IPS-15b (cell line): Measurements from ENCODE around the gene PSD4.

Experiments used
- H3K27me3 ChIP-seq: one replicate; pipeline ENCODE4 v1.6.1; 2013; ENCODE audit warnings: low read length; ENCODE audit not compliant: control insufficient read depth, insufficient read depth
- H3K36me3 ChIP-seq: one replicate; pipeline ENCODE4 v1.6.1; 2013; ENCODE audit warnings: low read length; ENCODE audit not compliant: control insufficient read depth, insufficient read depth
- H3K4me1 ChIP-seq: one replicate; pipeline ENCODE4 v1.6.1; 2013; ENCODE audit warnings: mild to moderate bottlenecking, low read length; ENCODE audit not compliant: control insufficient read depth, insufficient read depth
- H3K4me3 ChIP-seq: one replicate; pipeline ENCODE4 v1.5.1; 2013; ENCODE audit warnings: low read depth, low read length
- H3K9ac ChIP-seq: one replicate; pipeline ENCODE4 v1.6.1; 2013; ENCODE audit warnings: low read depth, mild to moderate bottlenecking, low read length
- H3K9me3 ChIP-seq: one replicate; pipeline ENCODE4 v1.6.1; 2013; ENCODE audit warnings: mild to moderate bottlenecking, low read length; ENCODE audit not compliant: control insufficient read depth, insufficient read depth

The PSD4 gene

DNA sequence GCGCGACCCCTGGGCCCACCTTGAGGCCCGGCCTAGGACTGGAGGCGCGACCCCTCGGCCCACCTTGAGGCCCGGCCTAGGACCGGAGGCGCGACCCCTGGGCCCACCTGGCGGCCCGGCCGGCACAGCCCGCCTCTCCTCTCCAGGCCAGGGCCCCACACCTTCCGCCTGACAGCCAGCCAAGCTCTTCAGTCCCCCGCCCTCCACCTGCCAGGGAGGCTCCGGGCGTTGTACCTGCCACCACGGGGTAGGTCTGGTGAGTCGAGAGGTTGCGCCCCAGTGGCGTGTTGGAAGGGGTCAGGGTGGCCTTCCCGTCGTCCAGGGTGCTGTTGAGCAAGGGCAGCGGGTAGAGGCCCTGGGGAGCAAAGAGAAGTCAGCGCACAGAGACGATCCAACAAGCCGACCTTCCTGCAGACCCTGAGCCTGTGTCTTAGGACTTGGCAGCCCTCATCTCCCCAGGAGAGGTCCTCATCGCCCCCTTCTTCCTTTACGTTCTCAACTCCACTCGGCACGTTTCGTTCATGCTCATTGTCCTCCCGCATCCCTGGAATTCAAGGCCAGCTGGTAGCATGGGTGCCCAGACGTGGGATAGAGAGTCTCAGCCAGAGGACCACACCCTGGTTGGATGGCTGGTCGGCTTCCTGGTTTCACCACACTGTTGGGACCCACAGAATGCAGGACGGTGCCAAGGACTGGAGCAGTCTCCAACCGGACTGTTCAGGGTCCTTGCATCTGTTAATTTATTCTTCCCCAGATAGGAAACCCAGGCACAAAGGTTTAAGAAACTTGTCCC, 62.8 kb downstream of the PSD4 start:
- H3K36me3 ChIP-seq, result no peaks in the 10 kb centered on the region
- no peak overlapping the region for H3K4me3 ChIP-seq
- no peaks in the 10 kb centered on the region for H3K27me3 ChIP-seq
- H3K9me3 ChIP-seq, result no peaks in the 10 kb centered on the region
- no peaks in the 10 kb centered on the region for H3K4me1 ChIP-seq
- H3K9ac ChIP-seq, result no peak overlapping the region

DNA sequence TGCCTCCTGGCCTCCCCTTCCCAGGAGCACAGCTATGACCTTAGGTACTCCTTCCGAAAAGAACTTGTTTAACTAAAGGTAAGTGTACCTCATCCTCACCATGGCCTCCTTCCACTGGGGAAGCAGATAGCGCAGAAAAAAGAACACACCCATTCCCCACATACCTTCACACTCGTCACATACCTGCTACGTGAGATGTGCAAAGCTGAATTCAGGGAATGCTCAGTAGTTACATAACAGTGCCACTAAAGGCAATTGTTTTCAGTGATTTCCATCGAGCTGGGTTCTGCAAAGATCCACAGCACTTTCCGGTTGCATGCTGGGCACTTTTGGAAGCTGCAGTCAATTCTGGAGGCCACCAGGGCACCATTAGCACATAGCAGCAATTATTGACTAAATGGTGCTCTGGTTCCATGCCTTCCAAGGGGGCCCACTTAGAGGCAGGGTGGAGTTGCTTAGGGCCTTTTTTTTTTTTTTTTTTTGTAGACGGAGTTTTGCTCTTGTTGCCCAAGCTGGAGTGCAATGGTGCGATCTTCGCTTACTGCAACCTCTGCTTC, 63.9 kb downstream of the PSD4 start:
- Histone ChIP-seq H3K4me1 (no peaks in the 10 kb centered on the region), H3K9ac (no peak overlapping the region), H3K4me3 (no peak overlapping the region), H3K9me3 (no peaks in the 10 kb centered on the region), H3K27me3 (no peaks in the 10 kb centered on the region), H3K36me3 (no peaks in the 10 kb centered on the region)

DNA sequence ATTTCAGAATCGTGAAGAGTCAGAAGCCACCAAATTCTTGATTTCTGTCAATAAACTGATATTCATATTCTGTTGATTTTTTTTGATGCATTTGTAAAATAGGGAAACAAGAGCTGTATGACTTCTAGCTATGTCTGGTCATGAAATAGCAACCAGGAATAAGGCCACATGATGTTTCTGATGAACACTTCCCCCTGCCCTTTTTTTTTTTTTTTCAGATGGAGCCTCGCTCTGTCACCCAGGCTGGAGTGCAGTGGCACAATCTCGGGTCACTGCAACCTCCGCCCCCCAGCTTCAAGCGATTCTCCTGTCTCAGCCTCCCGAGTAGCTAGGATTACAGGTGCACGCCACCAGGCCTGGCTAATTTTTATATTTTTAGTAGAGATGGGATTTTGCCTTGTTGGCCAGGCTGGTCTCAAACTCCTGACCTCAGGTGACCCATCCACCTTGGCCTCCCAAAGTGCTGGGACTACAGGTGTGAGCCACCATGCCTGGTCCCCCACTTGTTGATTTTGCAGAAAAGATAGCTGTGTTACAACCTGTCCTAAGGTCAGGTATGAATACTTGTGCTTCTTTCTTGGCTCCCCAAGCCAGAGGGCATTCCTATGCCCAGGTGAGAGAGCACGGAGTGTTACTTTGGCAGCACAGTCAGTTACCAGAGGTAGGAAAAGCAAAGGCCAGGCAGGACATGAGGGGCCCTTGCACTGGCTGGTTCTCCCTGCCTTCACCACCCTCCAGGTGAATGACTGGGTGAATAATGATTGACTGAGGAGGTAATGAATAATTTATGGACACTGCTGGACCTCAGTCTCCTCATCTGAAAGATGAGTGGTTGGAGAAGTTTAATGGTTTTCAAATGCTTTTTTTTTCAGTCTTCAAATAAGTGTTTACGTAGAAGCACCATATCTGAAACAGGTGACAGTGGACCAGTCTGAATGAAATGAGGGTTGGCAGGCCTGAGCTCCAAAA, 65.4 kb downstream of the PSD4 start:
- H3K36me3 ChIP-seq, result no peaks in the 10 kb centered on the region
- no peak overlapping the region for H3K9ac ChIP-seq
- H3K9me3 ChIP-seq, result no peaks in the 10 kb centered on the region
- H3K4me1 ChIP-seq, result no peaks in the 10 kb centered on the region
- H3K27me3 ChIP-seq, result no peaks in the 10 kb centered on the region
- no peak overlapping the region for H3K4me3 ChIP-seq

DNA sequence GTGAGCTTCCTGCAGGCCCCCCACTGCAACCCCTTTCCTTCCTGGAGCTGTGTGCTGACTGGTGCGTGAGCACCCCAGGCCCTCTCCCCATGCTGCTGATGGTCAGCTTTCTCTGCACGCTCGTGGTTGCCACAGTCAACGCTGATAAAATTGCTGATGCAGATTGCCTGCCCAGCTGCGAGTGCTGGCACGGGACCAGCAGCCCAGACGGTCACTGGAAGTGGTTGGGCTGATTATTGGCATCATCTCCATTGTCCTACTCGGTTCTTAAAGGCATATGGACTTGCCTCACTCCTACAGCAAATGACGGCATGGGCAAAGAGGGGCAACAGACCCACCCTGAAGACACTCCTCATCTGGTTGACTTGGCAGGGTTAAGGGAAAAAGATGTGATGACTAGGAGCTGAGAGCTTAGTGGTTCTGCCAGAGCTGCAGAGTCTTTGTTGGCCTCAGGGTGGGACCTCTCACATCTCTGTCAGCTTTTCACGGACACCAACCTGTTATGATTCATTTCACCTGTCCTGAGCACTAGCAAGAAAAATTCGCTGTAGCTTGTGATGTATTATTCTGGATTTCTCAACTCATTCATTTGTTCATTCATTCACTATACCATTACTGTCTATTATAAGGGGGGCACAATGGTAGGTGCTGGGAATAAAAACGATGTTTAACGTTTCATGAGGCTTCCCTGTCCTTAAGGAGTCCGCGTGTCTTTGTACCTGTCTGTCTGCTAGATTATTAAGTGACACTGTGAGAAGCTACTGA, 66.6 kb downstream of the PSD4 start:
- Histone ChIP-seq H3K4me3 (no peak overlapping the region), H3K36me3 (no peaks in the 10 kb centered on the region), H3K27me3 (no peaks in the 10 kb centered on the region), H3K9ac (no peak overlapping the region), H3K4me1 (no peaks in the 10 kb centered on the region), H3K9me3 (no peaks in the 10 kb centered on the region)

DNA sequence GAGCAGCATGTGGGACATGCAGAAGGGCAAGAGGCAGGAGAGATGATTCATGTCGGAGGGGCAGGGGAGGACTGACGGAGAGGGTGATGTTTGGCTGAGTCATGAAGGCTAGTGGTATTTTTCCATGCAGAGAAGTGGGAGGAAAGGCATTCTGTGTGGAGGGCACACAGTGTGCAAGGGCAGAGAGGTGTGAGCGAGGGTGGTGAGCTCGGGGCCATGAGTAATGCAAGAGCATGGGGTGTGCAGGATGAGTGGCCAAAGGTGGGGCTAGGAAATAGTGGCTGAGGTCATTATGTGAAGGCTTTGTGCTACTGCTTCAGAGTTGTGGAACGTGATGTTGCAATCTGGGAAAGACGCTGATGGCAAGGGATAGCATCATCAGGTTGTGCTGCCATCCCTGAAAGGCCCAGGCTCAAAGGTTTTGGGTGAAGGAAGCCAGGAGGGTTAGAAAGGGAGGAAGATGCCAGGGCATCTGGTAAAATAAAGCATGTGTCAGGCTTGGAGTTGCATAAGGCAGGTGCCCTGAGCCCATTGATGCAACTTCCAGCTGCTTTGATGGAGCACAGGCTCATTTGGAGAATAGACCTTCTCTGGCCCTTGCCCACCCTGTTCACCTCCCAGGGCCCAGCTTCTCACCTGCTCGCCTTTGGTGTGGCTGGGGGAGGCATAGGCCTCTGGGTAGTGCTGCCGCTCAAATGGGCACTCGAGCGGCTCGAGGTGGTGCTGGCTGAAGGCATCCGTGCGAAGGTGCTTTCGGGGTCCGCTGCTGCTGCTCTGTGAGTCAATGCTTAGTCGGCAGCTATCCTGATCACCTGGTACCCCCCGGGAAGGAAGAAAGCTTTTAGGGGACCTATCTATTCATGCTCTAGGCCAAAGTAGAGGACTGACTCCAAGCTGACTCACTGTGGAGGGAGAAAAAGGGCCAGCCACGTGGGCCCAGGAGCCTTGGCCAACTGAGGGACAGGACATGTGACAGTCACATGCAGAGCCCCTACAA, 67.4 kb downstream of the PSD4 start:
- no peaks in the 10 kb centered on the region for H3K27me3 ChIP-seq
- no peak overlapping the region for H3K9ac ChIP-seq
- H3K4me1 ChIP-seq, result no peaks in the 10 kb centered on the region
- H3K4me3 ChIP-seq, result no peak overlapping the region
- H3K9me3 ChIP-seq, result no peaks in the 10 kb centered on the region
- H3K36me3 ChIP-seq, result no peaks in the 10 kb centered on the region

DNA sequence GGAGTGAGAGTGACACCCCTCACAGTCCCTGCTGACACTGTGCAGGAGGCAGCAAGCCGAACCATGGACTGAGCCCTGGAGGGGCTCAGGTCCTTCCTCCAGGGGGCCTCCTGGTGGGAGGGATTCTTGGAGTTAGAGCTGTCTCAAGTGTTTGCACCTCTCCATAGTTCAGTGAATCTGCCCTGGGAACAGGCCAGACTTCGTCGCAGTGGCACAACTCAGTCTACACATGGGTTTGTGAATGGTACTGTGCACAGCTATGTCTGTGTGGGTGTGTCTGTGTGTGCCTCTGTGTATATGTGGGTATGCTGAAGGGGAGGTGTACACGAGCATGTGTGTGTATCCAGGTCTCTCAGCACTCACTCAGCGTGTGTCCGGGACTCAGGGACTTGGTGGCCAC, 68.6 kb downstream of the PSD4 start:
- Histone ChIP-seq H3K4me1 (no peaks in the 10 kb centered on the region), H3K4me3 (no peak overlapping the region), H3K9ac (no peak overlapping the region), H3K9me3 (no peaks in the 10 kb centered on the region), H3K27me3 (no peaks in the 10 kb centered on the region), H3K36me3 (no peaks in the 10 kb centered on the region)

DNA sequence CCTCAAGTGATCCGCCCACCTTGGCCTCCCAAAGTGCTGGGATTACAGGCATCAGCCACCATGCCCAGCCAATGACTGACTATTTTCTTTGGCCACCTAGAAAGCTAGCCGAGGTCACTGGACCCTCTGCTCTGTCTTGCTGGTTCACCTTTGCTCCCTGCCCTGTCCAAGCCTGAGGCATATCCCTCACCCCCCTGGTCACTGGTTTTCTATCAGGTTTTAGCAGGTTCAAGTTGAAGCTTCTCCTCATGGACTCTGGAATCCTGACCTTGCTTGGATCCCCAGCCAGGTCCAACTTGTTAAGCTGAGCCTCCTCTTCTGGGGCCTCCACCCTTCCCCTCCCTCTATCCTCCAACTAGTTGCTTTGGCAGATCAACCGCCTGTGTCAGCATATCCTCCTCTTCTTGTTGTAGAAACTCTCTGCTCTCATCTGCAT, 71.5 kb downstream of the PSD4 start:
- Histone ChIP-seq H3K9me3 (no peaks in the 10 kb centered on the region), H3K9ac (no peak overlapping the region), H3K4me3 (no peak overlapping the region), H3K4me1 (no peaks in the 10 kb centered on the region), H3K27me3 (no peaks in the 10 kb centered on the region), H3K36me3 (no peaks in the 10 kb centered on the region)

DNA sequence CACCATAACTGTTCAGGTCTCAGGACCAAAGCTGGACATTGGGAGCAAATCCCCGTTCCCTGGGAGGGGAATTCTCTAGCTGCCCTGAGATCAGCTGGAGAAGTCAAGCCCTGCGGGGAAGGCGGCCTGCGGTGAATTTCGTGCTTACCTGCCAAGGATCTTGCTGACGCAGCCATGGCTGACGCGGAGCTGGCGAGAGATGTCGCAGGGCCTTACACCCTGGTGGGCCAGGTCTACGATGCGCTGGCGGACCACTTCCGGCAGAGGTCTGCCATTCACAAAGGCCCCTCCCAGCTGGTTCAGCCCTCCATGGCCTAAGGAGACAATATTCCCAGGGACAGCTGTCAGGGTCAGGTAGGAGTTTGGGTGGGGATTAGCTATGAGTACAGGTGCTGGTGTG, 72.8 kb downstream of the PSD4 start:
- Histone ChIP-seq H3K4me1 (no peaks in the 10 kb centered on the region), H3K27me3 (no peaks in the 10 kb centered on the region), H3K9ac (no peak overlapping the region), H3K9me3 (no peaks in the 10 kb centered on the region), H3K36me3 (no peaks in the 10 kb centered on the region), H3K4me3 (no peak overlapping the region)

DNA sequence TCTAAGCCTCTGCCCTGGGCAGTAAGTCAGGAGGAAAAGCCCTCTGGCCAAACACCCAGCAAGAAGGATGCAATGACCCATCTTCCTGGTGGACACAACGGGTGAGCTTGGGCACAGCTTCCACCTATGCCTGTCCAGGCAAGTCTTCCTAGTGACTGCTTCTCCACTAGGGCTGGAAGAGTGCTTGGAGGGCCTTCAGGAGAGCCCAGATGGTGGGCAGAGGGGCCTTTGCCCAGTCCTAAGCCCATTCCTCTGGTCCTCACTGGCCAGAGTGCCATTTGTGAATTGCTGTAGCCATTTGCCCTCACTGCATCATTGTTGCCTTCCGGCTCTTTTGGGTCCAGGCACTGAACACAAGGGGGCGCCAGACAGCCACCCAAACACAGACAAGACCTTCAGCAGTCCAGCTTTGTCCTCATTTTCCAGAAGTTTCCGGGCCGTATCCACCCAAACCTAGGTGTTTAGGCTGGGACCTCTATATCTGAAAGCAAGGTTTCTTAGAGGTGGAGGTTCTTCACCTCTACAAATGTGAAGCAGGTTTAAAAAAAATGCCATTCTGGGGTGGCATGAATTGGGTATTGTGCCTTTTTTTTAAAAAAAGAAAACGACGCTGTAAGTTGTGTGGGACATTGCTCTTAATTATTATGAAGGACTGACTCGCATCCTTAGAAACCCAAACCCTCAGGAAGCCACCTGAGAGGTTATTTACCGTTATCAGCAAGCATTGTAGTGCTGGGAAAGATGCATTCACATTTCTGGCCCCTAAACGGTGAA, 75.4 kb downstream of the PSD4 start:
- Histone ChIP-seq H3K4me3 (no peak overlapping the region), H3K27me3 (no peaks in the 10 kb centered on the region), H3K9me3 (no peaks in the 10 kb centered on the region), H3K9ac (no peak overlapping the region), H3K36me3 (no peaks in the 10 kb centered on the region), H3K4me1 (no peaks in the 10 kb centered on the region)

DNA sequence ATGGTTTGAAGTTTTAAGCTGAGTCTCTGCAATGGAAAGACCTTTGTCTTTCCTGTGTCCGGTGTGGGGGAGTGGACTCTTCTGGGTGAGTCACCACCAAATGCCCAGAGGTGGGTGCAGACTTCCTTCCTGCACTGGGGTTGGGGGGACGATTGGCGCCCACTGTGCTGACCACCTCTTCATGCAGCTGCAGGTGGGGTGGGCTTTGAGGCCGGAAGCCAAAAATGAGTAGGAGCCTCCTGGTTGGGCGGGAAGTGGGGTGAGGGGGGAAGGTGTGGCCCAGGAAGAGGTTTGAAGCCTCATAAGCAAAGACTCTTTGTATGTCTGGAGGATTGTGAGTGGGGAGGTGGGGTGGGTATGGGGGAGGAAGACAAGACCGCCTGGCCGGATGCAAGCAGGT, 77.3 kb downstream of the PSD4 start:
- Histone ChIP-seq H3K27me3 (peaks cover 7% of the 10 kb centered on the region), H3K9me3 (no peaks in the 10 kb centered on the region), H3K9ac (no peak overlapping the region), H3K4me1 (no peaks in the 10 kb centered on the region), H3K4me3 (no peak overlapping the region), H3K36me3 (no peaks in the 10 kb centered on the region)
